ENCODE measurements around the gene IL1RAPL1.
A peak's percentile ranks its signal among the peaks of the same experiment; 100 is the strongest.

Gene IL1RAPL1

GRCh38 chrX:29545878-29546277, 958.6 kb downstream of the IL1RAPL1 start:
- TF ChIP-seq CTCF (IDR thresholded peaks at IDR 0.05; ENCODE audit: low read depth, low read length, missing control alignments), result no peak
- DNase-seq (ENCODE audit: low read depth), result no peak
- H3K4me3 ChIP-seq (ENCODE audit: low read depth, low read length), result no peak overlapping the region

GRCh38 chrX:29547877-29548276, 960.6 kb downstream of the IL1RAPL1 start:
- no peak overlapping the region for H3K4me3 ChIP-seq (ENCODE audit: low read depth, low read length)
- DNase-seq (ENCODE audit: low read depth), result no peak
- TF ChIP-seq CTCF (IDR thresholded peaks at IDR 0.05; ENCODE audit: low read depth, low read length, missing control alignments), result no peak

GRCh38 chrX:29553542-29553941, 966.3 kb downstream of the IL1RAPL1 start:
- no peak overlapping the region for H3K4me3 ChIP-seq (ENCODE audit: low read depth, low read length)
- TF ChIP-seq CTCF (IDR thresholded peaks at IDR 0.05; ENCODE audit: low read depth, low read length, missing control alignments), result no peak
- DNase-seq (ENCODE audit: low read depth), result no peak

- TF ChIP-seq CTCF (IDR thresholded peaks at IDR 0.05; ENCODE audit: low read depth, low read length, missing control alignments), result no peak
- H3K4me3 ChIP-seq (ENCODE audit: low read depth, low read length), result peak overlapping the region; percentile 44; the same call in 1 of the 2 replicates
- DNase-seq (ENCODE audit: low read depth), result peak; percentile 83
Observed at GRCh38 chrX:29555465-29556091, 968.3 kb downstream of the IL1RAPL1 start.

- H3K4me3 ChIP-seq (ENCODE audit: low read depth, low read length), result no peak overlapping the region
- TF ChIP-seq CTCF (IDR thresholded peaks at IDR 0.05; ENCODE audit: low read depth, low read length, missing control alignments), result no peak
- DNase-seq (ENCODE audit: low read depth), result no peak
Observed at GRCh38 chrX:29560065-29560464, 972.8 kb downstream of the IL1RAPL1 start.

- TF ChIP-seq CTCF (IDR thresholded peaks at IDR 0.05; ENCODE audit: low read depth, low read length, missing control alignments), result no peak
- no peak overlapping the region for H3K4me3 ChIP-seq (ENCODE audit: low read depth, low read length)
- no peak for DNase-seq (ENCODE audit: low read depth)
Observed at GRCh38 chrX:29561417-29561816, 974.2 kb downstream of the IL1RAPL1 start.

GRCh38 chrX:29580560-29580959, 993.3 kb downstream of the IL1RAPL1 start:
- no peak overlapping the region for H3K4me3 ChIP-seq (ENCODE audit: low read depth, low read length)
- no peak for DNase-seq (ENCODE audit: low read depth)
- no peak for TF ChIP-seq CTCF (IDR thresholded peaks at IDR 0.05; ENCODE audit: low read depth, low read length, missing control alignments)

All from GM12864 (cell line).